Left lung (tissue), 10 donors: Measurements from ENCODE around the gene OR6C75. TPM values are rescaled to one million over a fixed set of nuclear protein-coding genes. Genes with fewer than 3 reads are reported as not detected.

Experiments used
- ATAC-seq: fragments of 200-7000 bp; cut with Tn5 transposase; one replicate; pipeline ENCODE4 v1.9.1; 2020; ENCODE audit warnings: moderate library complexity
- DNase-seq, 4 donors: peaks; one replicate each; pipeline ENCODE4 v3.0.0-alpha.2; 2013 to 2020
- H3K27ac ChIP-seq, 2 donors: fragments of 200-600 bp; sonication (generic) in 1 of 2; one replicate each; pipeline versions ENCODE4 v1.5.0 to v1.8.0; 2020 to 2021
- H3K27me3 ChIP-seq, 2 donors: fragments of 200-600 bp; sonication (generic) in 1 of 2; one replicate each; pipeline versions ENCODE4 v1.5.0 to v1.8.0; 2020 to 2021
- H3K36me3 ChIP-seq, 2 donors: fragments of 200-600 bp; sonication (generic) in 1 of 2; one replicate each; pipeline versions ENCODE4 v1.5.0 to v1.8.0; 2020 to 2021
- H3K4me1 ChIP-seq, 2 donors: fragments of 200-600 bp; one replicate each; pipeline ENCODE4 v1.8.0; 2021
- H3K4me3 ChIP-seq, 2 donors: fragments of 200-600 bp; sonication (generic) in 1 of 2; one replicate each; pipeline versions ENCODE4 v1.5.0 to v1.8.0; 2020 to 2021; ENCODE audit warnings: mild to moderate bottlenecking in 1 of 2
- H3K9me3 ChIP-seq, 2 donors: fragments of 200-600 bp; sonication (generic) in 1 of 2; one replicate each; pipeline versions ENCODE4 v1.5.0 to v1.8.0; 2020 to 2021
- intact Hi-C, 2 donors: fragments of 100-400 bp; cut with DNase I; formaldehyde crosslinking; loops; one replicate each; pipeline versions ENCODE4 v1.11.2 to v1.14.2; 2022
- polyA plus RNA-seq, 6 donors: library from polyadenylated mRNA; unstranded; fragments of 120-200 nt; gene quantifications; one replicate each; pipeline ENCODE4 v1.2.1, GENCODE V29; 2013; ENCODE audit not compliant: insufficient read length in 6 of 6
- total RNA-seq, 2 donors: library from RNA; stranded (reverse); fragmentation: NEBNext Ultra II Directional; extraction: Animal tissue kit (Norgen Biotek cat#: 25700); gene quantifications; one replicate each; pipeline ENCODE4 v1.2.1, GENCODE V29; 2021
- TF ChIP-seq, protein P1 (sequence below), 2 donors: fragments of 200-600 bp; sonication (generic) in 1 of 2; IDR thresholded peaks; one replicate each; pipeline versions ENCODE4 v1.5.0 to v1.8.0; 2021; ENCODE audit warnings: antibody characterized with exemption in 2 of 2
- donor health status: DM: no; HTN: yes; CAD: no.
- donor health status: DM: no; HTN: no; CAD: no.

The OR6C75 gene
- total and polyA plus RNA-seq, 8 donors: 0.05 to 0.13 (median 0.11) TPM; not detected in 4

- DNase-seq (no peak), ATAC-seq (no peak)
- Histone ChIP-seq H3K36me3 (no peaks in the 10 kb centered on the region), H3K27me3 (peaks cover 0 to 10% of the 10 kb centered on the region in 2 donors), H3K4me1 (no peaks in the 10 kb centered on the region), H3K9me3 (no peaks in the 10 kb centered on the region), H3K27ac (no peak overlapping the region), H3K4me3 (no peak overlapping the region)
- TF ChIP-seq, protein P1, sequence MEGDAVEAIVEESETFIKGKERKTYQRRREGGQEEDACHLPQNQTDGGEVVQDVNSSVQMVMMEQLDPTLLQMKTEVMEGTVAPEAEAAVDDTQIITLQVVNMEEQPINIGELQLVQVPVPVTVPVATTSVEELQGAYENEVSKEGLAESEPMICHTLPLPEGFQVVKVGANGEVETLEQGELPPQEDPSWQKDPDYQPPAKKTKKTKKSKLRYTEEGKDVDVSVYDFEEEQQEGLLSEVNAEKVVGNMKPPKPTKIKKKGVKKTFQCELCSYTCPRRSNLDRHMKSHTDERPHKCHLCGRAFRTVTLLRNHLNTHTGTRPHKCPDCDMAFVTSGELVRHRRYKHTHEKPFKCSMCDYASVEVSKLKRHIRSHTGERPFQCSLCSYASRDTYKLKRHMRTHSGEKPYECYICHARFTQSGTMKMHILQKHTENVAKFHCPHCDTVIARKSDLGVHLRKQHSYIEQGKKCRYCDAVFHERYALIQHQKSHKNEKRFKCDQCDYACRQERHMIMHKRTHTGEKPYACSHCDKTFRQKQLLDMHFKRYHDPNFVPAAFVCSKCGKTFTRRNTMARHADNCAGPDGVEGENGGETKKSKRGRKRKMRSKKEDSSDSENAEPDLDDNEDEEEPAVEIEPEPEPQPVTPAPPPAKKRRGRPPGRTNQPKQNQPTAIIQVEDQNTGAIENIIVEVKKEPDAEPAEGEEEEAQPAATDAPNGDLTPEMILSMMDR (IDR thresholded peaks at IDR 0.05): no peak
- intact Hi-C loops: no loop called here
These were observed 54.2 kb downstream of the OR6C75 start for GRCh38 chr12:55416961-55417360.

Other genes with a start within 250 kb of the OR6C75 start
- not detected for gene OR9K2, start 236.6 kb upstream of the OR6C75 start, total RNA-seq
- not detected for gene OR9K2, start 236.6 kb upstream of the OR6C75 start, polyA plus RNA-seq
- gene OR10A7, start 141.9 kb upstream of the OR6C75 start, total RNA-seq: not detected
- not detected for gene OR10A7, start 141.9 kb upstream of the OR6C75 start, polyA plus RNA-seq
- gene OR6C74, start 118.4 kb upstream of the OR6C75 start, total RNA-seq: not detected
- not detected for gene OR6C74, start 118.4 kb upstream of the OR6C75 start, polyA plus RNA-seq
- gene OR6C6, start 66.4 kb upstream of the OR6C75 start, total RNA-seq: not detected
- under 1 TPM in 1 of 6 donors, not detected in 5; 0.18 TPM for gene OR6C6, start 66.4 kb upstream of the OR6C75 start, polyA plus RNA-seq
- not detected for gene OR6C1, start 48.6 kb upstream of the OR6C75 start, total RNA-seq
- gene OR6C1, start 48.6 kb upstream of the OR6C75 start, polyA plus RNA-seq: not detected
- gene OR6C3, start 32.2 kb upstream of the OR6C75 start, total RNA-seq: not detected
- not detected for gene OR6C3, start 32.2 kb upstream of the OR6C75 start, polyA plus RNA-seq
- gene OR6C65, start 37.6 kb downstream of the OR6C75 start, total RNA-seq: not detected
- gene OR6C65, start 37.6 kb downstream of the OR6C75 start, polyA plus RNA-seq: not detected
- not detected for gene OR6C76, start 63.3 kb downstream of the OR6C75 start, total RNA-seq
- not detected for gene OR6C76, start 63.3 kb downstream of the OR6C75 start, polyA plus RNA-seq
- not detected for gene OR6C2, start 81.1 kb downstream of the OR6C75 start, total RNA-seq
- not detected for gene OR6C2, start 81.1 kb downstream of the OR6C75 start, polyA plus RNA-seq
- not detected for gene OR6C70, start 107.2 kb downstream of the OR6C75 start, total RNA-seq
- not detected for gene OR6C70, start 107.2 kb downstream of the OR6C75 start, polyA plus RNA-seq
- gene OR6C68, start 129.4 kb downstream of the OR6C75 start, total RNA-seq: not detected
- not detected for gene OR6C68, start 129.4 kb downstream of the OR6C75 start, polyA plus RNA-seq
- not detected for gene OR6C4, start 186.6 kb downstream of the OR6C75 start, total RNA-seq
- gene OR6C4, start 186.6 kb downstream of the OR6C75 start, polyA plus RNA-seq: under 1 TPM in 1 of 6 donors, not detected in 5; 0.04 TPM
- not detected for gene OR2AP1, start 209.5 kb downstream of the OR6C75 start, total RNA-seq
- gene OR2AP1, start 209.5 kb downstream of the OR6C75 start, polyA plus RNA-seq: not detected